NCI-H524 (cell line): ENCODE measurements around the gene CES2.
"Not testable (repeated sequence)": the region's sequence is repeated elsewhere in the genome, so short reads cannot be mapped to it uniquely, and the experiment has no call there.

Experiments
- DNase-seq, 2 experiments: peaks; one replicate each; lab custom pipeline; 2025; lab: John Stamatoyannopoulos, UW

Gene CES2

GRCh38 chr16:66953462-66954096 lies 18.3 kb downstream of the CES2 start:
- no peak for DNase-seq

GRCh38 chr16:66954097-66954659 lies 18.9 kb downstream of the CES2 start:
- DNase-seq = peak; percentile 79 to 90

- not testable (repeated sequence) for DNase-seq
Measured at GRCh38 chr16:66955363-66956153, 20.2 kb downstream of the CES2 start.

- not testable (repeated sequence) for DNase-seq
Measured at GRCh38 chr16:66956154-66956457, 20.8 kb downstream of the CES2 start.

GRCh38 chr16:66958857-66959703 lies 23.8 kb downstream of the CES2 start:
- DNase-seq = no peak

- DNase-seq = peak; percentile 66 to 80
Measured at GRCh38 chr16:66959704-66960161, 24.4 kb downstream of the CES2 start.

- DNase-seq = no peak
Measured at GRCh38 chr16:66960270-66960669, 25.0 kb downstream of the CES2 start.

GRCh38 chr16:66961065-66961744 lies 25.9 kb downstream of the CES2 start, which contains the start of gene CES3:
TSS of gene CES3 (plus strand) at chr16:66961266. CDS start at chr16:66961308, 42 bp downstream.
- DNase-seq = peak; percentile 64 to 87

- no peak for DNase-seq
Measured at GRCh38 chr16:66961914-66962313, 26.6 kb downstream of the CES2 start.

- no peak for DNase-seq
Measured at GRCh38 chr16:66964049-66964448, 28.7 kb downstream of the CES2 start.

- no peak for DNase-seq
Measured at GRCh38 chr16:66968847-66969246, 33.5 kb downstream of the CES2 start.

GRCh38 chr16:66970775-66971720 lies 35.7 kb downstream of the CES2 start:
- no peak for DNase-seq

GRCh38 chr16:66972983-66973382 lies 37.7 kb downstream of the CES2 start:
- DNase-seq = no peak

GRCh38 chr16:66973716-66974115 lies 38.4 kb downstream of the CES2 start:
- no peak for DNase-seq

GRCh38 chr16:66974156-66974931 lies 39.0 kb downstream of the CES2 start:
- peak in 1 of 2 experiments; percentile 12 for DNase-seq

- DNase-seq = peak in 1 of 2 experiments; percentile 30
Measured at GRCh38 chr16:66974932-66975246, 39.6 kb downstream of the CES2 start.

GRCh38 chr16:66975302-66975893 lies 40.1 kb downstream of the CES2 start:
- DNase-seq = no peak

GRCh38 chr16:66976746-66977145 lies 41.4 kb downstream of the CES2 start:
- no peak for DNase-seq

- DNase-seq = peak; percentile 76 to 90
Measured at GRCh38 chr16:66977341-66978113, 42.2 kb downstream of the CES2 start.
